ENCODE data around the gene PIGC. TPM values are rescaled to one million over a fixed set of nuclear protein-coding genes. Genes with fewer than 3 reads are reported as not detected.

Gene PIGC
- total RNA-seq, 1 donor from 2014 or later, result 28.0 TPM

DNA sequence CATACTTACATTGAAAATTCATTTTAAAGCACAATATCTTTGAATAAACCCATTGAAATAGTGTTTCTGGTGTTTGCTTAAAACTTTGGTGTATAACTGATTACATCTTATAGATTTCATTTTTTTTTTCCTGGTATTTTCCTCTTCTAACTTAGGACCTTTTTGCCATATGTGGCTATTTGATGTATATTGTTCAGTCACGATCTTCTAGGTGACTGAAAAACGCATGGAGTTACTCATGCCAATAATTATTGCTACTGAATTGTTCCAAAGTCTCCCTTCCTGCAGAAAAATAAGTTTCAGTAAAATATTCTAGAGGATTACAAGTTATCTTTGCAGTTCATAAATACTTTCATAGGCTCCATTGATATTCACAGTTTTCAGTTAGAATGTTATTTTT is 46.2 kb downstream of the PIGC start:
- no peaks in the 10 kb centered on the region for H3K27me3 ChIP-seq (ENCODE audit: control insufficient read depth, insufficient read depth, low read length)
- H3K36me3 ChIP-seq (ENCODE audit: control insufficient read depth, insufficient read depth, low read length), result no peaks in the 10 kb centered on the region
- no peak for DNase-seq (ENCODE audit: low read depth)
- H3K4me3 ChIP-seq (ENCODE audit: low read depth, low read length), result no peak overlapping the region
- TF ChIP-seq CTCF (IDR thresholded peaks at IDR 0.05; ENCODE audit: insufficient read depth, low read length, poor library complexity, severe bottlenecking), result no peak

GRCh38 chr1:172397221-172397620 is 46.6 kb downstream of the PIGC start:
- Histone ChIP-seq H3K36me3 (ENCODE audit: control insufficient read depth, insufficient read depth, low read length) (no peaks in the 10 kb centered on the region), H3K27me3 (ENCODE audit: control insufficient read depth, insufficient read depth, low read length) (no peaks in the 10 kb centered on the region), H3K4me3 (ENCODE audit: low read depth, low read length) (no peak overlapping the region)
- DNase-seq (ENCODE audit: low read depth), result no peak
- no peak for TF ChIP-seq CTCF (IDR thresholded peaks at IDR 0.05; ENCODE audit: insufficient read depth, low read length, poor library complexity, severe bottlenecking)

- no peak for DNase-seq (ENCODE audit: low read depth)
- no peaks in the 10 kb centered on the region for H3K36me3 ChIP-seq (ENCODE audit: control insufficient read depth, insufficient read depth, low read length)
- TF ChIP-seq CTCF (IDR thresholded peaks at IDR 0.05; ENCODE audit: insufficient read depth, low read length, poor library complexity, severe bottlenecking), result no peak
Observed at GRCh38 chr1:172395576-172395975, 48.3 kb downstream of the PIGC start.

GRCh38 chr1:172394811-172395210 is 49.1 kb downstream of the PIGC start:
- DNase-seq (ENCODE audit: low read depth), result no peak
- H3K4me3 ChIP-seq (ENCODE audit: low read depth, low read length), result no peak overlapping the region
- no peaks in the 10 kb centered on the region for H3K27me3 ChIP-seq (ENCODE audit: control insufficient read depth, insufficient read depth, low read length)
- H3K36me3 ChIP-seq (ENCODE audit: control insufficient read depth, insufficient read depth, low read length), result no peaks in the 10 kb centered on the region
- TF ChIP-seq CTCF (IDR thresholded peaks at IDR 0.05; ENCODE audit: insufficient read depth, low read length, poor library complexity, severe bottlenecking), result no peak

More at GRCh38 chr1:172395576-172395975, 48.3 kb downstream of the PIGC start:
- Histone ChIP-seq H3K4me3 (ENCODE audit: low read depth, low read length) (no peak overlapping the region), H3K27me3 (ENCODE audit: control insufficient read depth, insufficient read depth, low read length) (no peaks in the 10 kb centered on the region)

DNA sequence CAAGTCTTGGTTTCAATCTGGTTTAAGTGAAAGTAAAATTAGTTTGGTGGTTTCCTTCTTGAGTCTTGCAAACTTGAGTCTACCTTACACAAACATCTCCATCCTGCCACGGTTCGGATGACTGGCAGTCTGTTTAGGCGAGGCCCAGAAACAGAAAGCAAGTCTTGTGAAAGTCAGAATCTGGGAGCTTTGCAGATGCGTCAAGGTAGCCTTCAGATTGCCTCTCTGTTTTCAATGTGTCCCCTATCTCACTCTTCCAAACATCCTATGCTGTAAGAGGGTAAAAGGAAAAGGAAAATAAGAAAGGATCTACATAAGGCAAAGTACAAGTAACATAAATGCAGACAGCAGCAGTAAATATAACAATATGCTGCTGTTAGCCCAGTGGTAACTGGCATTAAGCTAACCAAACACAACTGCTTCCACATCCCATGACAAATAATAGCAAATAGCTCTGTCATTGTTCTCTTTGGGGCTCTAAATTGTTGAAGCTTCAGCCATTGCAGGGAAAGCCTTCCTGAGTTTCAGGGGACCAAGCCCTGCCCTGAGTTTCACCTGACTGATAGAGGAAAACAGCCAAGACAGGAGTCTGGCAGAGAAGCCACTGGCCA is 49.6 kb downstream of the PIGC start:
- no peak for DNase-seq (ENCODE audit: low read depth)
- Histone ChIP-seq H3K27me3 (ENCODE audit: control insufficient read depth, insufficient read depth, low read length) (no peaks in the 10 kb centered on the region), H3K4me3 (ENCODE audit: low read depth, low read length) (no peak overlapping the region), H3K36me3 (ENCODE audit: control insufficient read depth, insufficient read depth, low read length) (no peaks in the 10 kb centered on the region)
- no peak for TF ChIP-seq CTCF (IDR thresholded peaks at IDR 0.05; ENCODE audit: insufficient read depth, low read length, poor library complexity, severe bottlenecking)

DNA sequence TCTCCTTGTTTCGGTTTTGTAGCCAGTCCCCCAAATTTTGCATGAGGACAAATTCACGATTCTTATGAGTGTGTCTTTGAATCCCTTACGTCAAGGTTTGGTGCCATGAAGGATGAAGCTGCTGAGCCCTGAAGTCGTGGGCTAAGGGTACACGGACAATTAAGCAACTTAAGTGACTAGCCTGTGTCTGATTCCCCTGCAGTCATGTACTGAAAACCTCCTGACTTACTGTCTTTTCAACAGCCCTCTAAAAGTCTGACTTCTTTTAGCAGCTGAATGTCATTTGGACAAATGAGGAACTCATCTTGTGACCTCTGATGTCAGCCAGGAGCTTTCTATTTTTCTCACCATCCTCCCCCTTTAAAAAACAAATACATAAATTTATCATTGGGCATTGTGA is 50.5 kb downstream of the PIGC start:
- TF ChIP-seq CTCF (IDR thresholded peaks at IDR 0.05; ENCODE audit: insufficient read depth, low read length, poor library complexity, severe bottlenecking), result no peak
- Histone ChIP-seq H3K36me3 (ENCODE audit: control insufficient read depth, insufficient read depth, low read length) (no peaks in the 10 kb centered on the region), H3K4me3 (ENCODE audit: low read depth, low read length) (no peak overlapping the region), H3K27me3 (ENCODE audit: control insufficient read depth, insufficient read depth, low read length) (no peaks in the 10 kb centered on the region)
- no peak for DNase-seq (ENCODE audit: low read depth)
